ENCODE measurements around the gene CDC42EP4. TPM values are rescaled to one million over a fixed set of nuclear protein-coding genes. Genes with fewer than 3 reads are reported as not detected.

CDC42EP4 gene
- total and polyA plus RNA-seq, 9 of the 15 experiments (the other 6 are each of a cell fraction or from before 2014, with no cell fraction given): 0.65 to 20.8 (median 12.3) TPM

GRCh38 chr17:73255671-73256181 is 56.1 kb downstream of the CDC42EP4 start (continued):
- no peak for TF ChIP-seq SUPT5H (IDR thresholded peaks at IDR 0.05)
- TF ChIP-seq HINFP (tag; conservative IDR thresholded peaks at IDR 0.05; ENCODE audit: low read depth): no peak
- no peak for TF ChIP-seq ILK (tag; IDR thresholded peaks at IDR 0.05; ENCODE audit: borderline replicate concordance, low read depth)
- no peak for TF ChIP-seq ETV5 (CRISPR knock-in tag; IDR thresholded peaks at IDR 0.05; ENCODE audit: low read depth)
- no peak for TF ChIP-seq HOMEZ (CRISPR knock-in tag; IDR thresholded peaks at IDR 0.05)
- TF ChIP-seq ZNF175 (CRISPR knock-in tag; IDR thresholded peaks at IDR 0.05; ENCODE audit: low read depth): no peak
- no peak for TF ChIP-seq HOXB6 (CRISPR knock-in tag; IDR thresholded peaks at IDR 0.05; ENCODE audit: borderline replicate concordance)
- no peak for TF ChIP-seq MLLT1 (IDR thresholded peaks at IDR 0.05)
- no peak for TF ChIP-seq CHAMP1 (IDR thresholded peaks at IDR 0.05)
- no peak for TF ChIP-seq ZNF212 (CRISPR knock-in tag; IDR thresholded peaks at IDR 0.05)
- TF ChIP-seq FOXA3 (CRISPR knock-in tag; conservative IDR thresholded peaks at IDR 0.05 in 1 of 2, IDR thresholded peaks at IDR 0.05 in 1 of 2): 0 out of 4 replicates have a peak, but pooled peaks of 1 of the 2 experiments have one; percentile 40
- no peak for TF ChIP-seq ZNF239 (CRISPR knock-in tag; IDR thresholded peaks at IDR 0.05)
- peak; percentile 91 to 97 (median 95) for TF ChIP-seq CTCF (IDR thresholded peaks at IDR 0.05 in 2 of 3, conservative IDR thresholded peaks at IDR 0.05 in 1 of 3; ENCODE audit: insufficient read depth in 2 of 3, low read depth in 1 of 3, low read length in 3 of 3)
- TF ChIP-seq ARID2 (IDR thresholded peaks at IDR 0.05): peak; percentile 99
- TF ChIP-seq SMARCA4 (IDR thresholded peaks at IDR 0.05): no peak
- TF ChIP-seq CREM (IDR thresholded peaks at IDR 0.05; ENCODE audit: low read depth): peak; percentile 62; the same call in 1 of the 2 replicates
- TF ChIP-seq YBX1 (IDR thresholded peaks at IDR 0.05): no peak
- TF ChIP-seq XRCC4 (IDR thresholded peaks at IDR 0.05; ENCODE audit: extremely low read depth, insufficient read depth, insufficient read length): no peak
- no peak for TF ChIP-seq MEF2D (tag; conservative IDR thresholded peaks at IDR 0.05; ENCODE audit: low read depth)
